GM12891 (cell line): ENCODE data around the gene MAZ.

Experiments used
- POLR2A ChIP-seq: IDR thresholded peaks from 2 replicates; pipeline ENCODE4 v1.6.1; 2011; ENCODE audit warnings: low read depth, low read length, control low read depth
- POLR2AphosphoS5 ChIP-seq: IDR thresholded peaks from 2 replicates; pipeline ENCODE4 v1.6.1; 2011; ENCODE audit warnings: low read depth, low read length, control low read depth
- POU2F2 ChIP-seq: IDR thresholded peaks from 2 replicates; pipeline ENCODE4 v1.6.1; 2011; ENCODE audit warnings: low read depth, mild to moderate bottlenecking, control low read depth, low read length, moderate library complexity
- TAF1 ChIP-seq: IDR thresholded peaks from 2 replicates; pipeline ENCODE4 v1.6.1; 2011; ENCODE audit warnings: low read depth, low read length, control low read depth

DNA sequence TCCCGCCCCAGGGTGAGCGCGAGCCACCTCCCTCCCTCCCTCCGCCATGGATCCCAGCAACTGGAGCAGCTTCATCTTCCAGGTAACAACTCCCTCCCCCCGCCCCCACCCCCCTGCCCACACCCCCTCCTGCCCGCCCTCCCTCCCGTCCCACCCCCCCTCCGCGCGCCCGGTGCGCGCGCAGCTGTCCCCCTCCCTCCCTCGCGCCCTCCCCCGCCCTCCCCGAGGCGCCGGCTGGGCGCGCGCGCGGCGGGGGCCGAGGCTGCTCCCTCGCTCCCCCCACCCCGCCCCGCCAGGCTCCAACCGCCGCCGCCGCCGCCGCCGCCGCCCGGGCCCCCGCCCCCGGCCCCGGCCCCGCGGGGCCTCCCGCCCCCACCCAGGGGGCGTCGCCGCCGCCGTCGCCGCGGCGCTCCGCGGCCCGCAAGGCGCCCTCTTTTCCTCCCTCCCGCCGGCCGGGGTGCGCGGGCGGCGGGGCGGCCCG lies at the start of gene MAZ:
- no peak for TF ChIP-seq TAF1
- no peak for TF ChIP-seq POLR2AphosphoS5
- TF ChIP-seq POLR2A = no peak
- no peak for TF ChIP-seq POU2F2
